Measurements from ENCODE around the gene TPM4.

TPM4 gene

GRCh38 chr19:16041991-16042386, 34.3 kb upstream of the TPM4 start:
- no peak for DNase-seq (ENCODE audit: low read depth)

- no peak for DNase-seq (ENCODE audit: low read depth)
Observed at GRCh38 chr19:16042533-16043085, 33.7 kb upstream of the TPM4 start.

DNA sequence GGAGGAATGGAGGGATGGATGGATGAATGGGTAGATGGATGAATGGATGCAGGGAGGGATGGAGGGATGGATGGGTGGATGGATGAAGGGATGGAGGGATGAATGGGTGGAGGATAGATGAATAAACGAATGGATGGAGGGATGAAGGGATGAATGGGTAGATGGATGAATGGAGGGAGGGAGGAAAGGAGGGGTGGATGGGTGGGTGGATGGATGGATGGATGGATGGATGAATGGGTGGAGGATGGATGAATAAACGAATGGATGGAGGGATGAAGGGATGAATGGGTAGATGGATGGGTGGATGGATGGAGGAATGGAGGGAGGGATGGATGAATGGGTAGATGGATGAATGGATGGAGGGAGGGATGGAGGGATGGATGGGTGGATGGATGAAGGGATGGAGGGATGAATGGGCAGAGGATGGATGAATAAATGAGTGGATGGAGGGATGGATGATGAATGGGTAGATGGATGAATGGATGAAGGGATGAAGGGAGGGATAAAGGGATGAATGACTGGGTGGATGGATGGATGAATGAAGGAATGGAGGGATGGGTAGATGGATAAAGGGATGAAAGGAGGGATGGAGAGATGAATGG, 33.0 kb upstream of the TPM4 start:
- no peak for DNase-seq (ENCODE audit: low read depth)

DNA sequence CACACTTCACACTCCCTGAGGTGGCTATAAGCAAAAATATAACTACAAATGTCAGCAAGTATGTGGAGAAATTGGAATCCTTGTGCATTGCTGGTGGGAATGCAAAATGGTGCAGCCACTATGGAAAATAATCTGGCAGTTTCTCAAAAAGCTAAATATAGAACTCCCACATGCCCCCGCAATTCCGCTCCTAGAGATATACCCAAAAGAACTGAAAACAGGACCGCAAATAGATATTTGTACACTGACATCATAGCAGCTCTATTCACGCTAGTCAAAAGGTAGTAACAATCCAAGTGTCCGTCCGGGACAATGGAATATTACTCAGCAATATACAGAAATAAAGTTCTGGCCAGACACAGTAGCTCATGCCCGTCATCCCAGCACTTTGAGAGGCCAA, 31.5 kb upstream of the TPM4 start:
- no peak for DNase-seq (ENCODE audit: low read depth)

DNA sequence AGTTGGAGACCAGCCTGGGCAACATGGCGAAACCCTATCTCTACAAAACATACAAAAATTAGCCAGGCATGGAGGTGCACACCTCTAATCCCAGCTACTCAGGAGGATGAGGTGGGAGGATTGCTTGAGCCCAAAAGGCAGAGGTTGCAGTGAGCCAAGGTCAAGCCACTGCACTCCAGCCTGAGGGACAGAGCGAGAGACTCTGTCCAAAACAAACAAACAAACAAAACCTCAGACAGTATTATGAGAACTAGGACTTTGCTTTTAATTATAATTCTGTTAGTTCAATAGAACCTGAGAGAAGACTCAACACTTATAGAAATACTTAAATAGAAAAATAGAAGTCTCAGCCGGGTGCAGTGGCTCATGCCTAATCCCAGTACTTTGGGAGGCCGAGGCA, 31.1 kb upstream of the TPM4 start:
- no peak for DNase-seq (ENCODE audit: low read depth)

- DNase-seq (ENCODE audit: low read depth), result no peak
Observed at GRCh38 chr19:16045893-16046292, 30.4 kb upstream of the TPM4 start.

DNA sequence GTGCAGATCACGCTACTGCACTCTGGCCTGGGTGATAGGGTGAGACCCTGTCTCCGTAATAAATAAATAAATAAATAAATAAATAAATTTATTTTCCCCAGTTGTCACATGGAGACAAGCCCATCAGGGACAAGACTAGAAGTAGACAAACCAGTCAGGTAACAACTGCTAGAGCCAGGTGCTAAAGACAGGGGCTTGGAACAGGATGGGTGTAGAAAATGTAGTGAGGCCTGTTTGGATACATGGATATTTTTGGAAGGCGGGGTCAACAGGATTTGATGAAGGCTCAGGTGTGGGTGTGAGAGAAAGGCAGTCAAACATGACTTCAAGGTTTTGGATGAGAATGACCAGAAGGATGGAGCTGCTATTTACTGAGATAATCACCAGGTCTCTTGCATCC, 27.7 kb upstream of the TPM4 start:
- DNase-seq (ENCODE audit: low read depth), result no peak

GRCh38 chr19:16051254-16052025, 24.9 kb upstream of the TPM4 start:
- DNase-seq (ENCODE audit: low read depth), result peak; percentile 25

DNA sequence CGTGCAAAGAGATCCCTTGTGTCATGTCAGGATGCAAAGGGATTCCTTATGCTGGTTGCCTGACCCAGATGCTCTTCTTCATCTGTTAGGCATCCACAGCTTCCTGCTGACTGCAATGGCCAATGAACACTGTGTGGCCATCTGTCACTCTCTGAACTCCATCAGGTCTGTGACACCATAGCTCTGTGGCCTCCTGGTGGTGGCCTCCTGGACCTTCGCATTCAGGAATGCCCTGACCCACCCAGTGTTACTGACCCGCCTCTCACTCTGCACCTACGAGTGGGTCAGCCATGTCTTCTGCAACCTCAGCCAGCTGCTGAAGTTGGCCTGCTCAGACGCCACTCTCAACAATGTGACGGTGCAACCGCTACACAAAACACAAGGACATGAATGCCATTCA, 23.9 kb upstream of the TPM4 start:
- DNase-seq (ENCODE audit: low read depth), result no peak

DNA sequence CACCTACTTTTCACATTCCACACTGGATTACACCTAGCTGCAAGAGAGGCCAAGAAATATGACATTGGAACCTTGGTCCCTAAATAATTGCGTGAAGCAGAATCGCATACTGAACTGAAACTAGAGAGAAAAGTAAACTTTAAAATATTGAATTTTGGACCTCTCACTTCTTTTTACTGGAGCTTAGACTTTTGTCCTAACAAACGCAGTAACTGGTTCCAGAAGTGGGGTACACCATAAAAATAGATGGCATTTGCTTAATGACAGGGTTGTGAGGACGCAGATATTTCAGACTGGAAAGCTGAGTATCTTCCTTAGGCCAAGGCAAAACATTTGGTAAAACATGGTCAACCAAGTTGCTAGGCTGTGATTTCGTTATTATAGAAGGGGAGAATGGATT, 19.2 kb upstream of the TPM4 start:
- DNase-seq (ENCODE audit: low read depth), result no peak

DNA sequence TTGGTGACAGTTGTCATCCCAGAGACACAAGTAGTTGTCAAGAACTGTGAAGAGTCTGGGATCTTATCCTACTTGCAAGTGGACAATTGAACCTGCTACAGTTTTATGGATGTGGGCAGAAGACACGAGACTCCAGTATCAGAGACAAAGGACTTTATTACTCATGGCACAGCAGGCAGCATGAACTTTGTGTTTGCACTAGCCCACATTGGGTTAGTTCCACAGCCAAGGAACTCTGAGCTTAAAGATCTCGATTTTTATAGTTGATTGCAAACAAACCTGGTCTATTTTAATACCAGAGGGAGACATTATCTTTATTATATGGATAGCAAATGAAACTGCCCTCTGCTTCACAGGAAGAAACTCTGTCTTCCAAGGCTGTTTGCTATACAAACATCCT, 16.0 kb upstream of the TPM4 start:
- no peak for DNase-seq (ENCODE audit: low read depth)

DNA sequence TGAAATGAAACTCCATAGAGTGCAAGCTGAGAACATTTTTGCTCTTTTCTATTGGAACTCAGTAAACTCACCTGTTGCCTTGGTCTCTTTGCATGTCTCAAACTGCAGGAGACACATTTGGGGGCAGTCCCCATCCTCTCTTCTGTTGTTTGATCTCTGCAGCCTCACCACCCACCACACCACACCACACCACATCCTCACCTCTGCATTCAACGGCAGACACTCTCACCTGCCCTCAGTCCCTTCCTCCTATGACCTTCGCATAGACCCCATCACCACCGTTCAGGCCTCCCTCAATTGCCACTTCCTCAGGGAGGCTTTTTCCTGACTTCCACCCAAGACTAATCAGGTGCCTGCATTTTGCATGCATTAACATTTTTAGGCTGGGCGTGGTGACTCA, 14.4 kb upstream of the TPM4 start:
- no peak for DNase-seq (ENCODE audit: low read depth)

DNA sequence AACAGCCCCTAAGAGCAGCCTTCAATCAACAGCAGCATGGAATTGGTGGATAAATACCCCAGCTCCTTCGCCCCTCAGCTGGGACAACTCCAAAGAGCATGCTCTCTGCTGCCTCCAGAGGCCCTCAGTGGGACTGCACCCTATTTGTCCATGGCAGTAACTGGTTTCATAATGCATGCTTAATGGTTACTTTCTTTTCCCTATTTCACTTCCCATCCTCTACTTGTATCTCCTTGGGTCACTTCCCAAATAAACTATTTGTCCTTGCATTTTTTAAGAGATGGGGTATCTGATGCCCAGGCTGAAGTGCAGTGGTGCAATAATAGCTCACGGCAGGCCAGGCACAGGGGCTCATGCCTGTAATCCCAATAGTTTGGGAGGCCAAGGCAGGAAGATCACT, 13.5 kb upstream of the TPM4 start:
- DNase-seq (ENCODE audit: low read depth), result peak; percentile 40

DNA sequence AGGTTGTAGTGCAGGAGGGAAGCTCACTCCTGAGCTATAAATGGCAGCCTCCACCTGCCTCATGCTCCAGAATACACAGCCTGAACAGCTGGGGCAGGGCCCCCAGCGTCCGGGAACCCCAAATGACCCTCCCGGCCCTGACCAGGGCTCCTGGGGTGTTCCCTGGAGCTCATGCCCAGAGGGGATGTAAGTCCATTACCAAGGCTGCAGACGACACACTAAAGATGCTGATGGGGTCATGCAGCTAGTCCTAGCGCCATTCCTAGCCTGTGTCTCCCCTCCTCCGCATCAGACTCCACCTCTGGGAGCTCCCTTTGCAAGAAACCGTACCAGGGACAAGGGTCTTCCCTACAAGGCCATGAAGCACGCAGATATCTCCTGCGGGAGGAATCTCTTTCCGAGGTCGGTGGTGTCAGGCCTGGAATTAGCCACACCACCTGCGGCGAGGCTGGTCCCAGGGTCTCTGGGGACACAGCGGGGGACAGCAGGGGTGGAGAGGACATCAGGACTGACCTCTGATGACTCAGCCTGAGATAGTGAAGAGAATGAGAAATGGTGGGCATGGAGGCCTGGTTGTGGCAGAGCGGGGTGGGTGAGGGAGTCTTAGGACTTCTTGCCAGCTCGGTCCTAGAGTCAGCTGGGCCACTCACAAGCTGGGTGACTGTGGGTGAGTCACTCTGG, 11.9 kb upstream of the TPM4 start:
- no peak for DNase-seq (ENCODE audit: low read depth)

DNA sequence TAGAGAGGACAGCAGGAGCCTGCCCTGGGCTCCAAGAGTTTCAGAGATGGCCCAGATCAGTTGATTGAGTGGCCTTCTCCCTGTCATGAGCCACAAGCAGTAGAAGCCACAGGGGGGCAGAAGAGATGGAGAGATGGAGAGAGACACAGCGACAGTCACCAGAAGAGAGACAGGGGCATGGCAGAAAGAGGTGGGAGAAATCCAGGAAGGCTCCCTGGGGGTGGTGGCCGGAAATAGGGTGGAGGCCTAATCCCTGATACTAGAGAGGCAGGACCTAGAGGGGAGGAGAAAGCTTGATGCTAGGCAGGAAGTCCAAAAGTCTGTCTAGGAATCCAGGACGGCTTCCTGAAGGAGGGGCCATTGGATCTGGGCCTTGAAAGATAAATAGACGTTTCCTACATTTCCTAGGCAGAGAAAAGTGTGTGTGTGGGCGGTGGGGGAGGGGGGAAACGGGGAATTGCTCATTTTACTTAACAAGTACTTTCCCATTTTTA, 9.6 kb upstream of the TPM4 start:
- peak; percentile 43 for DNase-seq (ENCODE audit: low read depth)

DNA sequence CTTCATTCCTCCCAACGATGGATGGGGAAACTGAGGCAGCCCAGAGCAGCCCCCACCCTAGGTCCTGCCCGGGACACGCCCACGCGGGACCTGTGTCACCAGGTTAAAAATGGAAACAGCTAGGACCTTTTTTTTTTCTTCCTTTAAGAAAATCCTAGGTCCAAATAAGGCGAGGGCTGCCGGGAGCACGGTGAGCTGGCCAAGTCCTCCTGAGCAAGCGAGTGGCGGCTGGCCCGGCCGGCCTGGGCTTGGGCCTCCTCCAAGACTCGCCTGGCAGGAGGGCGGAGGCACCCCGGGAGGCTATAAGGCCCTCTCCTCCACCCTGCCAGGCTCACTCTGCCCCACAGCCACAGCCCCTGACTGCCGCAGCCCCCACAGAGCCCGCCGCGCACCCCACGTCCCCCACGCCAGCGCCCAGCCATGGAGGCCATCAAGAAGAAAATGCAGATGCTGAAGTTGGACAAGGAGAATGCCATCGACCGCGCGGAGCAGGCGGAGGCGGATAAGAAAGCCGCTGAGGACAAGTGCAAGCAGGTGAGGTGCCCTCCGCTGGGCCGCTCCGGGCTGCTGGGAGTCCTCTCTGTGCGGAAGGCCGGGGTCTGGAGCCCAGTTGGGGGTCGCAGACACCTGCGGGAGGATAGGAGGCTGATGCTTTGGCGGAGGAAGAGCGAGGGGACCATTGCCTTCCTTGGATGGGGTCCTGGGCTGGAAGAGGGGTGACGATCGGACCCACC, 8.9 kb upstream of the TPM4 start:
- no peak for DNase-seq (ENCODE audit: low read depth)

DNA sequence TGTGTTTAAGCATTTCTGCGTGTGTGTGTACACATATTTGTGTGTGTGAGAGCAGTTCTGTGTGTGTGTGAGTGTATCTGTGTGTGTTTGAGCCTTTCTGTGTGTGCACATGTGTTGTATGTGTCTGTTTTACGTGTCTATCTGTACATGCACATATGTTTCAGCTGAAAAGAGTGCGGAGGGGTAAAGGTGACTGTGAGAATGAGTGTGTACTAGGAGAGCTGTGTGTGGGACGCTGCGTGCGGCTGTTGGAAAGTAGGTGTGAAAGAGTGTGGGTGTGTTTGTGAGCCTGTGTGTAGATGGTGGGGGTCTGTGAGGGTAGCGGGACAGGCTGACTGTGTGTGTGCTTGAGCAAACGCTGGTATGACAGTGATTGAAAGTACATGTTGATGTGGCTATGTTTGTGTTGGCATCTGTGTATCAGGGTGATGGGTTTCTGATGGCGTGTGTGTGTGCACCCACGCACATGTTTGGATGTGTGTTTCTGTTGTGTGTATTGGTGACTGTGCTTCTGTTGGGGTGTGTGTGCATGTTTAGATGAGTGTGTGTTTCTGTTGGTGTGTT, 7.5 kb upstream of the TPM4 start:
- no peak for DNase-seq (ENCODE audit: low read depth)

GRCh38 chr19:16069813-16070365, 6.4 kb upstream of the TPM4 start:
- no peak for DNase-seq (ENCODE audit: low read depth)

GRCh38 chr19:16070366-16070990, 5.8 kb upstream of the TPM4 start:
- peak; percentile 82 for DNase-seq (ENCODE audit: low read depth)

- no peak for DNase-seq (ENCODE audit: low read depth)
Observed at GRCh38 chr19:16071072-16071691, 5.1 kb upstream of the TPM4 start.

DNA sequence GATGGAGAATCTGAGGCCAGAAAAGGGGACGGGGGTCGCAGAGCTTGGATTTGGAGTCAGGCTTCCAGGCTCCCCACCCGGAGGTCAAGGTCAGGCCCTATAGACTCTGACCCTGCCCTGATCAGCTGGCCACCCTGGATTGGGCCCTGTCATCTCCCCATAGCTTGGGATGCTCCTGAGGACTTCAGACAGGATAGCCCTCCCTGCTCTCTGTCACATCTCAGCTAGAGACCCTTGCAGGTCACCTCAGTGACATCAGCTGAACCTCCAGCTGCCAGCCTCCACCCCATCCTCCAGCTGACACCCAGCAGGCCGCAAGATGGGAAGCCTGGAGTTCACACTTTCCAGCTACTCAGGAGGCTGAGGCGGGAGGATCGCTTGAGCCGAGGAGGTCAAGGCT, 2.8 kb upstream of the TPM4 start:
- DNase-seq (ENCODE audit: low read depth), result no peak

Data from stimulated activated CD4-positive, alpha-beta T cell treated with anti-CD3 and anti-CD28 coated beads, Interleukin-2, amount 100 ng/mL, for 4 hours (primary cell).